ENCODE results near the gene THEMIS2.
"Not testable (repeated sequence)": the region's sequence is repeated elsewhere in the genome, so short reads cannot be mapped to it uniquely, and the experiment has no call there.

The THEMIS2 gene

DNA sequence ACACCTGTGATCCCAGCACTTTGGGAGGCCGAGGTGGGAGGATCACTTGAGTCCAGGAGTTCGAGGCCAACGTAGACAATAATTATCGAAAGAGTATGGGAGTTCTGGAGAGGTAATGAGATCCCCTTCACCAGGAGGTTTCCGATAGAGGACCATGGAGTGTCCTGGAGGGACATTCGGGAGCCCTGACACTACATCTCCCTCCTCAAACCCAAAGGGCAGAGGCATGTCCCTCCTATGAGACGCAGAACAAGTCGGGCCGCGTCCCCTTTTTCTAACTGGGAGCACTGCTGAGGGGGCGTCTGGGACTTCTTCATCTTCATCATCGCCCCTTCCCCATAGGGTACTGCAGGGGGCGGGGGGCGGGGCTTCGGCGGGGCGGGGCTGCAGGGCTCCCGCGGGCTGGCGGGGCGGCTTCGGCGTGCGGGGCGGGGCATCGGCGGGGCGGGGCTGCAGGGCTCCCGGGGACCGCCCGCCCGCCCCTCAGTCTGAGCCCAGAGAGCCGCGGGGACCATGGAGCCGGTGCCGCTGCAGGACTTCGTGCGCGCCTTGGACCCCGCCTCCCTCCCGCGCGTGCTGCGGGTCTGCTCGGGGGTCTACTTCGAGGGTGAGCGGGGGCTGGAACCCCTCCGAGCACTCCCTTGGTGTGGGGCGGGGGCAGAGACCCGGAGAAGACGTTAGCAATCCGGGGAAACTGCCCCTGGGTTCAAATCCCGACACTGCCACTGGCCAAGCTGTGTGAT is at the start of gene THEMIS2:
TSS of gene THEMIS2 (plus strand) at position 486 of the 743 bp plus-strand sequence. CDS start at position 514, 28 bp downstream.
- DNase-seq (ENCODE audit: low read depth in 2 of 3, low spot score in 1 of 3), result peak in 2 of 3 donors; percentile 74 to 84

DNA sequence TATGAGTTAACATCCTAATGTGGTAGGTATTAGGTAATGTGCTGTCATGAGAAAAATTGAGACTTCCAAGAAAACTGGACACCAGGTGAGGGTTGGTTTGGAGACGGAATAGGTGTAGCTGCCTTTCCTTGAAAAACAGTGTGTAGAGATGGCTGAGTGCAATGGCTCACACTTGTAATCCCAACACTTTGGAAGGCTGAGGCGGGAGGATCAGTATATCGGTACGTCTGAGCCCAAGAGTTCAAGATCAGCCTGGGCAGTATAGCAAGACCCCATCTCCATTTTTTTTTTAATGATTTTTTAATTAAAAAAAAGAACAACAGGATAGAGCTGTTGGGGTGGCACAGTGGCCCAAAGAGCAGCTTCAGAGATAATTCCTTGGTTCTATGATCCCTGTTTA is 48.6 kb upstream of the THEMIS2 start:
- no peak for DNase-seq (ENCODE audit: low read depth in 2 of 3, low spot score in 1 of 3)

DNA sequence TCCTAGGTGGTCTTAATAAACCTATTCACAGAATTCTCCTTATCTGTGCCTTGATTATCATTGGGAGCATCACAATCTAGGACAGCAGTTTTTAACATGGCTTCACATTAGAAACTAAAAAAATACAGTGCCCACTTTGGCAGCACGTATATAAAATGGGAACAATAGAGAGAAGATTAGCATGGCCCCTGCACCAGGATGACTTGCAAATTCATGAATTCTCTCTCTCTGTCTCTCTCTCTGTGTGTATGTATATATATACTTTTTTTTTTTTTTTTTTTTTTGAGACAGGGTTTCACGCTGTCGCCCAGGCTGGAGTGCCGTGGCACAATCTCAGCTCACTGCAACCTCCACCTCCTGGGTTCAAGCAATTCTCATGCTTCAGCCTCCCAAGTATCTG is 47.9 kb upstream of the THEMIS2 start:
- no peak for DNase-seq (ENCODE audit: low read depth in 2 of 3, low spot score in 1 of 3)

DNA sequence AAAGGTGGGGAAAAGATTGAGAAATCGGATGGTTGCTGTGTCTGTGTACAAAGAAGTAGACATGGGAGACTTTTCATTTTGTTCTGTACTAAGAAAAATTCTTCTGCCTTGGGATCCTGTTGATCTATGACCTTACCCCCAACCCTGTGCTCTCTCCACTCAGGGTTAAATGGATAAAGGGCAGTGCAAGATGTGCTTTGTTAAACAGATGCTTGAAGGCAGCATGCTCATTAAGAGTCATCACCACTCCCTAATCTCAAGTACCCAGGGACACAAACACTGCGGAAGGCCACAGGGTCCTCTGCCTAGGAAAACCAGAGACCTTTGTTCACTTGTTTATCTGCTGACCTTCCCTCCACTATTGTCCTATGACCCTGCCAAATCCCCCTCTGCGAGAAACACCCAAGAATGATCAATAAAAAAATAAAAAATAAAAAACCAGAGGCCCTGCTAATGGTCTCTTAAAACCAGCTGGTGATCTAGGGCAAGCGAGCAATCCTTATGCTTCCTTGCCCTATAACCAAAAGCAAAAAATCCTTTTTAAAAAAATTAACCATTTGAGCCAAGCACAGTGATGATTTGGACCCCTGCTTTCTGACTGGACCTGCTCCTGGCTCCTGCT is 42.9 kb upstream of the THEMIS2 start:
- not testable (repeated sequence) for DNase-seq (ENCODE audit: low read depth in 2 of 3, low spot score in 1 of 3)

DNA sequence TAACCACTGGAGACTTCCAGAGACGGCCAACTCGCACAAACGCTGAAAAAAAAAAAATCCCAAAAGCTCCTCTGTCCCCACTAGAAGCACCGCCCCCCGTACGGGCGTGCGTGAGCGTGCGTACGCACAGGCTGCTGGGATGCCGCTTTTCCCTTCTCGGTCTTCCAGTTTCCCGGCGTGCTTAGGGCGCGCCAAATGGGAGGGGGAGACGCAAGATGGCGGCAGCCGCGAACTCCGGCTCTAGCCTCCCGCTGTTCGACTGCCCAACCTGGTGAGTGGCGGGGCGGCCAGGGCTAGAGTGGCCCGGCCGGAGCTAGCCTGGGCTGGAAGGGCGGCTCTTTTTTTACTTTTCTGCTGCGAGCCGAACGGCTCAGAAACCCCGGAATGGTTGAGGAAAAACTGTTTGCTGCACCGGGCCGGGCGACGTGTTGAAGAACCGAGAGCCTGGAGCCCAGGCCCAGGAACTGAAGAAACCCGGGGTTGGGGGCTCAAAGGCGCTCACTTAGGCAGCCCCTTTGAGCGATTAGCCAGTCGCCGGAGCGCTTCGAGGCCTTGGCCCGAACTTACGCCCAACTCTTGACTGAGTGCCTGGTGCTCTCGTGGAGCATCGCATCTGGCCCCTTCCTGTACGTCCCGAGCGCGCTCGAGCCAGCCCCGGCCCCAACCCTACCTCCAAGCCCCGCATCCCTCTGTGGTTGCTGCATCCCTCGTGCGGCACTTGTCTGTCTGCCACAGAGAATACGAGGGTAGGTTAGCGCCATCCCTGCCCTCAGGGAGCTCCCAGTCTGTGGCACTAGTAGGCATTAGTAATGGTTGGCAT is 41.5 kb upstream of the THEMIS2 start, which contains the start of gene PPP1R8:
TSS of gene PPP1R8 (plus strand) at position 162 of the 820 bp plus-strand sequence. CDS start at position 216, 54 bp downstream.
- DNase-seq (ENCODE audit: low read depth in 2 of 3, low spot score in 1 of 3), result peak; percentile 76 to 88 (median 87)

DNA sequence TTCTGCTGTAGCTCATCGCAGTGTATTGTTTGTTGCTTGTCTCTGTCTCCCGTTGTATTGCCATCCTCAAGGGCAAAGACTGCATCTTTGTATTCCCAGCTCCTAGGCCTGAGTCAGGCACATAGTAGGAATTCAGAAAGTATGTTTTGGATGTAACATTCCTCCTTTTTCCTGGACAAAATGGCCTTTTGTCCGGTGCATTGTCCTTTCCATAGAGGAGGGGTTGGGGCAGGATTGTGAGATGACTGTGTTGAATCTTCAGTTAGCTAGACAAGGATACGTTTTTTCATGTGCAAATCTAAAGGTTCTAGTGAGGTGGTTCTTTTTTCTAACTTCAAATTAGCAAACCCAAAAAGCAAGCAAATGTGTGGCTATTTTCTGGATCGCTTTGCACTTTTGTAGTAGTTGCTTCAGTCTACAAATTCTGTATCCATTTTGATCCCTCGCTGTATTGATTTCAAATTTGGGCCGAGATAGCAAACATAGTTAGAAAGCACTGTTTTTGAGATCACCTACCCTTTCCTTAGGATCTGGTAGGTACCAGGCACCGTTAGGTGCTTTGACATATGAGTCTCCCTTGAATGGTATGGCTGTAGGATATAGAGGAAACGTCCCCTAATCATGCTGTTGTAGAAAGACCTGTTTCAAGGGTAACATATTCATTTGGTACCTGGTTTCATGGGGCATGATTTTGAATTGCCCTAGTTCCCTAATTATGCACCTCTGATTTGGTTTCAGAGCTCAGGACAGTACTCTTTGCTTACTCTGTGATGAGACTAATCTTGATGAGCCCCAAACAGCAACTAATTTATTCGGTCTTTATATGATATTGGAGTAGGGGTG is 40.6 kb upstream of the THEMIS2 start:
- DNase-seq (ENCODE audit: low read depth in 2 of 3, low spot score in 1 of 3), result no peak

DNA sequence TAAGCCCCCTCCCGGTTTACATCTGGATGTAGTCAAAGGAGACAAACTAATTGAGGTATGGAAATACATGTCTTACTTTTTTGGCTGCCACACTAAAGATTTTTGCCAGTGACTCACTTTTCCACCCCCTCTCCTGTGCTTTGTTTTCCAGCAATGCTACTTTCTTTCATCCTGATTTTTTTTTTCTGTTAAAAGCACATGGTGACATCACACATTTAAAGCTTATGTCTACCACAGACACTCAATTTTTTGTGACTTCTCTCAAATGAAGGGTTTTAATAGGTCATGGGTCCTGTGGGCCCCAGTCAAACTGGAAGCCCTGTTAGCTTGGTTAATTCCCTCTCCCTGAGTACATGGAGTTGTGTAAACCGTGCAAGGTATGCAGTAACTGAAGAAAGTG is 39.6 kb upstream of the THEMIS2 start:
- no peak for DNase-seq (ENCODE audit: low read depth in 2 of 3, low spot score in 1 of 3)

DNA sequence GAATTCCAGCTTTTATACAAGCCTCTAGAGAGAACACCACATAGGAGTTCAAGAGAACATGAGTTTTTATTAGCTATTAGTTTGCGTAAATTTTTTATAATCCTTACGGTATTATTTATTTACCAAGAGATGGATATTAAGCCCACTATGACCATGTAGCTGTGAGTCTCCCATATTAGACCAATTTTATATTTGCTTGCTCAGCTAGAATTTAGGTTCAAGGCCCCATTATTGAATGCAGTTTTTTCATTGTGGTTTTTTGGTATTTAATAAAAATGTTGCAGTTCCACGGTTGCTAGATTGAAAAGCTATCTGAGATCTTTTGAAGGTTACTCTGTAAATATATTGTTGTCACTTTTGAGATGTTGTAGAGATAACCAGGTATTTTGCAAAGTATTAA is 38.9 kb upstream of the THEMIS2 start:
- DNase-seq (ENCODE audit: low read depth in 2 of 3, low spot score in 1 of 3), result no peak

DNA sequence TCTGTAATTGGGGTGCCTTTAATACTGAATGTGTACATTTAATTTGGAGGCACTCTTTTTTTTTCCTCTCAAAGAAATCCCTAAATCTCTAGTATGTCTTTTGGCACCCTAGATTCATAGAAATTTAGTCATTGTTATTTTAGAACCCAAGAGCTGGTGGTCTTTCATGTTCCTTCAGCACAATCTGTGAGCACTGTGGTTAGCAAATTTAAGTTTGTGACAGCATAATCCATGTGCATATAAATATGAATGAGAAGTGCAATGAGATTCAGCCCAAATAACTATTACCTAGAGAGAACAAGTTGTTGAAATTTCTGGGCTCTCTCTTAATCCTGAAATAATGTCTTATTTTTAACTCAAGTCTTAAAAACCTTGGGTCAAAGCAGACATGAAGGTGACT is 37.3 kb upstream of the THEMIS2 start:
- no peak for DNase-seq (ENCODE audit: low read depth in 2 of 3, low spot score in 1 of 3)

DNA sequence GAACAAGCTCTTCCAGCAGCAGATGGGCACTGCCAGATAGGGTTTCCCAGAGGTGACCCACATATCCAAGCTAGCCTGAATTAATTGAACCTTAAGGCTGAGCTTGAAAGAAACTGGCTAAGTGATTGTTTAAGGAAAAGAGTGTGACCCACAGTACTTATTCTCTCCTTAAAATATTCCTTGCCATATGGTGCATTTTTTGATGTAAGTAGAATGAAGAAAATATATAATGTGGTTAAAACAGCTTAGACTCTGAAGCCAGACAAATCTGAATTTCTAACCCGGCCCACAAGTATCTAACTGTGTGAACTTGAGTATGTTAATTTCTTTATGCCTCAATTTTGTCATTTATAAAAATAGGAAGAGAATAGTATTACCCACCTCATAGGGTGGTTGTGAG is 36.8 kb upstream of the THEMIS2 start:
- DNase-seq (ENCODE audit: low read depth in 2 of 3, low spot score in 1 of 3), result no peak

DNA sequence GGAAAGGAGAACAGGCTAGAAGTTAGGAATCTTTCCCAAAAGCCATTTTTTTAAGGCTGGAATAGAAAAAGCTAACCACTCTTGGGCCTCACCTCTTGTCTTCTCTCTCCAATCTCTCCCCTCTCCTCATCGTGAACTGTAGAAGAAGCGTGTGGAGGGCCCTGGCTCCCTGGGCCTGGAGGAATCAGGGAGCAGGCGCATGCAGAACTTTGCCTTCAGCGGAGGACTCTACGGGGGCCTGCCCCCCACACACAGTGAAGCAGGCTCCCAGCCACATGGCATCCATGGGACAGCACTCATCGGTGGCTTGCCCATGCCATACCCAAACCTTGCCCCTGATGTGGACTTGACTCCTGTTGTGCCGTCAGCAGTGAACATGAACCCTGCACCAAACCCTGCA is 22.4 kb upstream of the THEMIS2 start:
- no peak for DNase-seq (ENCODE audit: low read depth in 2 of 3, low spot score in 1 of 3)

DNA sequence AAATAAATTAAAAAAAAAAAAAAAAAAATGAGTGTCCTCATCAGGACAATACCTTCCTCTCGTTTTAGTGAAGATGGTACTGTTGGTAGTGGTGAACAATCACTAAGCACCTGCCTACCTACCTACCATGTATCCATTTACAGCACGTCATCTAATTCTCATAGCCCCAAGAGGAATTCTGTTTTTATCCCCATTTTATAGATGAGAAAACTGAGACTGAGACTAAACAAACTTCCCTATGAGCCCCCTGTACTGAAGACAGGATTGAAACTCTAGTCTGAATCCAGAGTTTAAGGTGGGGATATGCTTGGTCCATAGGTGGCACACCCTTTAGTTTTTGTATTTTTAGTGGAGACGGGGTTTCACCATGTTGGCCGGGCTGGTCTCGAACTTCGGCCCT is 17.3 kb upstream of the THEMIS2 start:
- no peak for DNase-seq (ENCODE audit: low read depth in 2 of 3, low spot score in 1 of 3)

DNA sequence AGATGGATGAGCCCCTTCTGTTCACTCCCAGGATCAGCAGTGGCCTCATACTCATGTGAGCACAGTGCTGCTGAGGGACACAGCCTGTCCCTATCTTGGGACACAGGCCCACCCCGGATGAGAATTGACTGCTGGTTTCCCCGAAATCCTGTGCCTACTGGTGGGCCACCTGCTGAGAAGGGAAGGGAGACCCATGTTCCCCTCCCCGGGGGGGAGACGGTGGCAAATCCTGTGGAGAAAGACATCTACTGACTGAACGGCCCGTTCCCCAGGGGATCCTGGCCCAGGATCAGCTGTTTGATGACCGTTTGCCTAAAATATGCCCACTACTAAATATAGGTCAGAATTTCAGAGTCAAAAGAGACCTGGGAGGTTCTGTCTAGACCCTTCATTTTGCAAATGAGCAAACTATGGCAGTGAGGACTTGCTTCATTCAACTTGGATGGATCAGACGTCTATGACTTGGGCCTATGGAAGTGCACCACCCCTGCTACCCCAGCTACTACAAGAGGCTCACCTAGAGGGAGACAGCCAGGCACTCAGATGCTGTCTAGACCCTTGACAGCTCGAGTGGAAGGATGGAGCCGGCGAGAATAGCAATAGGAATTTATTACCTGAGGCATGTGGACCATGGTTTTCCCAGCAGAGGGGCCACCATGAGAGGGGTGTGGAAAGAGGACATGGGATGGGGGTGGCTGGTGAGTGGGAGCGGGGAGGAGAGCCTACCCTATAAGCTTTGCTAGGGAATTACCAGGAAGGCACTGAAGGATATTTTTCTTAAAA is 15.6 kb upstream of the THEMIS2 start:
- no peak for DNase-seq (ENCODE audit: low read depth in 2 of 3, low spot score in 1 of 3)

DNA sequence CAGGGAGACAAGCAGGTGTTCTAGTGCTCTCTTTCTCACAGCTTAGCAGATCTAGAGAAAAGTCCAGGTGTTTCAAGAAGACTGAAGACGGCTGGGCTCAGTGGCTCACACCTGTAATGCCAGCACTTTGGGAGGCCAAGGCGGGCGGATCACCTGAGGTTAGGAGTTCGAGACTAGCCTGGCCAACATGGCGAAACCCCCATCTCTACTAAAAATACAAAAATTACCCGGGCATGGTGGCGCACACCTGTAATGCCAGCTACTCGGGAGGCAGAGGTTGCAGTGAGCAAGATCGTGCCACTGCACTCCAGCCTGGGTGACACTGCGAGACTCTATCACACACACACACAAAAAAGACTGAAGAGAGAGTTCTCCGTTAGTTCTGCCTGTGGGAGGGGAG is 14.8 kb upstream of the THEMIS2 start:
- DNase-seq (ENCODE audit: low read depth in 2 of 3, low spot score in 1 of 3), result not testable (repeated sequence)

DNA sequence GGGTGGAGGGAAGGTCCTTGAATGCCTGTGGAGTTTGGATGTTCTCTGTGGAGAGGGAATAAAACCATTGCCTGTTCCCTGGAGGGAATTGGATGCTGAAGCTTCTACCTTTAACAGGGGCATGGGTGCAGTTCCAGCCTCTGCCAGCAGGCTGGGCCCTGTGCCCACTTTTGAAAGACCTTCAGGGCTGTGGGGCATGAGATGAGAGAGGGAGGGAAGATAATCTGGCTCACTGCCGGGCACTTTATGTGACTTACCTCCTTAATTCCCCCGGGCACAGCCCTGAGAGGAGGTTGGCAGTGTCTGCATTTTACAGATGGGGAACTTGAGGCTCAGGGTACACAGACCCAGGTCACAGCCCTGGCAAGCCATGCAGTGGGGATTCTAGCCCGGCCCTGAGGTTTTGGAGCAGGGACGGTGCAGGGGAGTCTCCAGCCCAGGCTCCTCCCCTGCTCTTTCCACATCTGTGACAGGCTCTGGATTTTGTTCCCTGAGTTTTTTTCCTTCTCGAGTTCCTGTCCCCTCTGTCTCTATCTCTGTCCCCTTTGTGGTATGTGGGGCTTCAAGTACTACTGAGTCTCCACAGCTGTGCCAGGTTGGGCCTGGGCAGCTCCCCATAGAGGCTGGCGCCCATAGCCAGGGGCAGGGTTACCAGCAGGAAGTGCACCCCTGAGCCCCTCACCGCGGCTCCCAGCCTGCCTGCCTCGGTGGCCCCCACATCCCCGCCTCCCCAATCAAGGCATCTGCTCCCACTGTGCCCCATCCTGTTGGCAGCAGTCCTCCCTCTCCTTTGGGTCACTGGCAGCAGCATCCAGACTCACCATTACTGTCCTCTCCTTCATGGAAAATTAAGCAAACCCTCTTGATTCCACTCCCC is 14.0 kb upstream of the THEMIS2 start:
- peak; percentile 68 to 77 (median 72) for DNase-seq (ENCODE audit: low read depth in 2 of 3, low spot score in 1 of 3)

DNA sequence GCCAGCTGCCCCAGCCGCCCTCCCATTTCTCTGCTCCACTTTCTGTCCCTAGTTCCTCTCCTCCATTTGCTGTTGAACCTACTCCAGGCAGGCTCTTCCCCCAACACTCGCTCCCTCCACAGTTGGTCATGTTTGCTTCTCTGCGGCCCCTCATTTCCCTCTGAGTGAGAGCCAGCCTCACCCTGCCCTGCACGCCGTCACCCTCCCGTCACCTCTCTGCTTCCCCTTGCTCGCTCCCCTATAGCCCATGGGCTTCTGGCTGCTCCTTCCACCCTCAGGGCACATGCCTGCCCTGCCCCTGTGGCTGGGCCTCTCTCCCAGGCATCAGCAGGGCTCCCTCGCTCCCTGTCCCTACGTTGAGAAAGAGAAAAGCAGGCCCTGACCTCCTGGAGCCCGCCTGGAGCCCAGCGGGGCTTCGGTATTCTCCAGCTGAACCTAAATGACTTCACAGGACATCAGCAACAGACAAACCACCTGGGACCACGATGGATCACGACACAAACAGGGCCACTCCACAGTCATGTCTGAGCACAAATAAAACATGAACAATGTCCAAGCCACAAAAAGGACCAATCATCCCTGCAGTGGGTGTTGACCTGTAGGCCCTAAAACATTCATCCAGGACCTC is 13.3 kb upstream of the THEMIS2 start:
- DNase-seq (ENCODE audit: low read depth in 2 of 3, low spot score in 1 of 3), result no peak

DNA sequence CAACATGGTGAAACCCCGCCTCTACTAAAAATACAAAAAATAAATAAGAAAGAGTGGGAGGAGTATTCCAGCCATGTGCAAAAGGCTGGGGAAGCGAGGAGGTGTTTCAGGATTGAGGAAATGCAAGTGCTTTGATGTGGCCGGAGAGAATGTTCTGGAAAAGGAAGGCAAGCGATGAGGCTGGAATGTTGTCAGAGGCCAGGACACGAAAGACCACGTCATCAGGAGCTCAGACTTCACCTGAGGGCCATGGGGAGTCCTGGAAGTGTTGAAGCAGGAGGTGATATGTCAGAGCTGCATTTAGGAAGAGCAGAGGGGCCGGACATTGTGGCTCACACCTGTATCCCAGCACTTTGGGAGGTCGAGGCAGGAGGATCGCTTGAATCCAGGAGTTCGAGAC is 10.9 kb upstream of the THEMIS2 start:
- DNase-seq (ENCODE audit: low read depth in 2 of 3, low spot score in 1 of 3), result no peak

DNA sequence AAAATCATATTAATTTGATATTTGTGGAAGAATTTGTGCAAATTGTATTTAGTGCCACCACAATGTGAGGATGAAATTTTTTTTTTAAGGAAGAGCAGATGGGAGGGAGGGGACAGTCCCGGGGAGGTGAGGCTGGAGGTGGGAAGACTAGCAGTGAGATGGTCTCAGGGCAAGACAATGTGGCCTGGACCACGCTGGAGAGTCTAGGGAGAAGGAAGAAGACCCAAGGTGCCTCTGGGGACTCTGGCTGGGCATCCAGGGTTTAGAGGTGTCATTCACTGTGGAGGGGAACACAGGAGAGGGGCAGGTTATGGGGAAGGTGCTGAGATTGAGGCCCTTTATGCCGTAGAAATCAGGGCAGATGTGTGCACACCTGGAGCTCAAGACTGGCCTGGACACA is 10.3 kb upstream of the THEMIS2 start:
- DNase-seq (ENCODE audit: low read depth in 2 of 3, low spot score in 1 of 3), result no peak
